Adipocyte (in vitro differentiated cells): ENCODE measurements around the gene ADAM12.

Experiments
- DNase-seq: peaks from one replicate; pipeline ENCODE4 v3.0.0-alpha.2; 2015; ENCODE audit warnings: low read depth
- H3K27me3 ChIP-seq: replicated peaks from 2 replicates; pipeline ENCODE4 v1.7.0; 2013; ENCODE audit warnings: mild to moderate bottlenecking, low read length, moderate library complexity; ENCODE audit not compliant: control insufficient read depth, insufficient read depth
- H3K36me3 ChIP-seq: 2 replicates; pipeline ENCODE4 v1.7.0; 2013; ENCODE audit warnings: low read length, mild to moderate bottlenecking, moderate library complexity; ENCODE audit not compliant: control insufficient read depth, insufficient read depth, severe bottlenecking
- H3K4me1 ChIP-seq: 2 replicates; pipeline ENCODE4 v1.7.0; 2013; ENCODE audit warnings: mild to moderate bottlenecking, low read length, moderate library complexity; ENCODE audit not compliant: control insufficient read depth, insufficient read depth
- H3K4me3 ChIP-seq: 2 replicates; pipeline ENCODE4 v1.7.0; 2013; ENCODE audit warnings: mild to moderate bottlenecking, low read length, moderate library complexity
- H3K9ac ChIP-seq: 2 replicates; pipeline ENCODE4 v1.7.0; 2013; ENCODE audit warnings: mild to moderate bottlenecking, low read length, moderate library complexity
- H3K9me3 ChIP-seq: 2 replicates; pipeline ENCODE4 v1.7.0; 2013; ENCODE audit warnings: mild to moderate bottlenecking, low read length, moderate library complexity; ENCODE audit not compliant: control insufficient read depth

ADAM12 gene

DNA sequence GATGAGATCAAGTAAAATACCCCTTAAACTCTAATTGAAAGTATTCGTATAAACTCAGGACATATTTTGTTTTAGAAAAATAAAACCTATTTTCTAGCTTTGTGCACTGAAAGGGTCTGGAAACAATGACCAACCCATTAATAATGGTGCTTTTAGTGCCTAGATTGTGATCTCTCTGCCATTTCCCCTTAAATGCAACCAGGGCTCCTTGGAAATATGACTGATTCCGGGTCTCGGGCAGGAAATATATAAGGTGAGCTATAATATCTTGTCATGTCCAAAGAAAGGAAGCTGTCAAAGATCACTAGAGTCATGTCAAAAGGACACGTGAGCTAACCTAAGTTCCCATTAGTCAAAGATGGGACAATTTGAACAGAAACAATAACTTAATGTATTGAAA, 12.4 kb upstream of the ADAM12 start:
- no peaks in the 10 kb centered on the region for H3K9me3 ChIP-seq
- no peak overlapping the region for H3K4me3 ChIP-seq
- no peak overlapping the region for H3K9ac ChIP-seq
- H3K36me3 ChIP-seq = no peaks in the 10 kb centered on the region
- no peaks in the 10 kb centered on the region for H3K27me3 ChIP-seq
- peaks cover 24% of the 10 kb centered on the region for H3K4me1 ChIP-seq
- no peak for DNase-seq

DNA sequence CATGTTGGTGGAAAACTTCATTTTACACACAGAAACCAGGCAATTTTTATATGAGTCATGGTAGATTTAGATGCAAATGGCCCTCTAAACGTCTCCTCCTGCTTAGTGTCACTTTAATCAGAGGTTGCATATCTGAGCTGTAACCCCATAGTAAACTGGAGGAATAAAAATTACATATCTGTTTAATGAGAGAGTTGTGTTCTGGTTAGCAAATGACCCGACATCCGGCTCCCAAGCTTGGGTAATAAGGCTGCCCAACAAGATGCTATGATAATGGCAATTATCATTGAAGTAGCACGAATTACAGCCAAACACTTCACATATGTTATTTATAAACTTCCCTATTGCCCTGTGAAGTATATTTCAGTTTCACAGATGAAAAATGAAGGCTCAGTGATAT, 10.6 kb upstream of the ADAM12 start:
- H3K36me3 ChIP-seq = no peaks in the 10 kb centered on the region
- no peaks in the 10 kb centered on the region for H3K27me3 ChIP-seq
- H3K4me3 ChIP-seq = no peak overlapping the region
- H3K4me1 ChIP-seq = peaks cover 24% of the 10 kb centered on the region
- peak overlapping the region; percentile 71 for H3K9ac ChIP-seq
- H3K9me3 ChIP-seq = no peaks in the 10 kb centered on the region
- peak; percentile 17 for DNase-seq

DNA sequence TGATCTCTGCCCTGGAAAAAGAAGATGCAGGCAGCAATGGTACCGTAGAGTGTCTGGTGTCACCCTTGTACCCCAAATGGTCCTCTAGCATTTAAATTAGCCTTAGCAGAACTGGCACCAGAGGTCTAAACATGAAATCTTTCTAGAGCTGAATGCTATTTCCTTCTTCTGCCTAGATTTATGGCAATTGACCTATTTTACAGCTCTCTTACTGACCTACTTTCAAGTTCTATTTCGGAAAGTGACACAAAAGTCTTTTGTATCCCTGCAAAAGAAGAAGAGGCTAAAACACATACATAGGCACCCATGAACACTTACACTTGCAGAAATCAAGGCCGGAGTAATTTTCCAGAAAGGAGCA, 10.1 kb upstream of the ADAM12 start:
- H3K36me3 ChIP-seq = no peaks in the 10 kb centered on the region
- no peak for DNase-seq
- no peaks in the 10 kb centered on the region for H3K27me3 ChIP-seq
- peak overlapping the region; percentile 53 for H3K4me3 ChIP-seq
- no peaks in the 10 kb centered on the region for H3K9me3 ChIP-seq
- peaks cover 24% of the 10 kb centered on the region for H3K4me1 ChIP-seq
- H3K9ac ChIP-seq = peak overlapping the region; percentile 71

DNA sequence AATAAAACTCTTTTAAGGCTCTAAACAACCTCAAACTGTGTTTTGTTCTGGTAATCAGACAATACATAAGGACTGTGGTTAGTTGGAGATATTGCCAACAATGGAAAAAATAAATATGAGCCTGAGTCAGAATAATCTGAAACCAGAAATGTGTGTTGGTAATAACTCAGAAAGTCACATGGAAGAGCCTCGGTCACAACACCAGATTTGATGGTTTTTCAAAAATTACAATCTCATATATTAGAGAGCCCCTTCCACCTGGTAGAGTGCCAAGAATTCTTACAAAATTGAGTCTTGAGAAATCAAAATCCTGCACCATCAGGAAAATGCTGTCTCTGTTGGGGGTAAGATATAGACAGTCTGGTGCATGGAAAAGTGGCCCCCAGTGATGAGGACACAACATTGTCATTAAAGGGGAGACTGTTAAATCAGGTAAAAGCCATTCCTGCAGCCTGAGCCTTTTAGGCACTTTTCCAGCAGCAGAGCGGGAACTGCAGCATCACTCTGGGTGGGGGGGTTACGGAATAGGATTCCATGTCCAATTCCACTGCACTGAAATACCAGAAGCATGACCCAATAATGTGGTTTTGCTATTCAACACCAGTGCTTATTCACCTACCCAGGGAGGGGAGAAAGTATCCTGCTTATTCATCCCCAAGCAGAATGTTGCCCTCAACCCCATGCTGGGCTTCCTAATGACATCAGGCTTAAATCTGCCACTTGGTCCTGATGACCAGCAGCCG, 9.5 kb upstream of the ADAM12 start:
- peak overlapping the region; percentile 53 for H3K4me3 ChIP-seq
- peak; percentile 88 for DNase-seq
- H3K9ac ChIP-seq = peak overlapping the region; percentile 71
- no peaks in the 10 kb centered on the region for H3K27me3 ChIP-seq
- H3K4me1 ChIP-seq = peaks cover 24% of the 10 kb centered on the region
- no peaks in the 10 kb centered on the region for H3K36me3 ChIP-seq
- H3K9me3 ChIP-seq = no peaks in the 10 kb centered on the region

DNA sequence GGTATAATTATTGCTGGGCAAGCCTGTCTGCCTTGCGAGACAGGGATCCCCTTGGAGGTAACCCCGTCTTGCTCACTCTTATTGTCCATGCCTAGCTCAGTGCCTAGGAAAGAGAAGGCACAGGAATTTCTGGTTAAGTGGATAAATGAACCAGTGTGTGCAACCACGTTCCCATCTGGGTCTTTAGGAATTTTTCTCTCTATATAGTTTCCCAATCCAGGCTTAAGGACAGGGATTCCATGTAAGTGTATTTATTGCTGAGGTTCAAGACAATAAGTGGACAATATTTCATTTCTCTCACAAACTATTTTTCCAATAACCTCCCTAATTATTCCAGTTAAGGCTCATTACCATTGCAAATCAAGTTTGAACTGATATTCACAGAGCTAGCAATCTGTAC, 8.9 kb upstream of the ADAM12 start:
- peak; percentile 19 for DNase-seq
- Histone ChIP-seq H3K9me3 (no peaks in the 10 kb centered on the region), H3K4me3 (peak overlapping the region; percentile 10), H3K9ac (peak overlapping the region; percentile 68), H3K4me1 (peaks cover 25% of the 10 kb centered on the region), H3K36me3 (no peaks in the 10 kb centered on the region), H3K27me3 (no peaks in the 10 kb centered on the region)

DNA sequence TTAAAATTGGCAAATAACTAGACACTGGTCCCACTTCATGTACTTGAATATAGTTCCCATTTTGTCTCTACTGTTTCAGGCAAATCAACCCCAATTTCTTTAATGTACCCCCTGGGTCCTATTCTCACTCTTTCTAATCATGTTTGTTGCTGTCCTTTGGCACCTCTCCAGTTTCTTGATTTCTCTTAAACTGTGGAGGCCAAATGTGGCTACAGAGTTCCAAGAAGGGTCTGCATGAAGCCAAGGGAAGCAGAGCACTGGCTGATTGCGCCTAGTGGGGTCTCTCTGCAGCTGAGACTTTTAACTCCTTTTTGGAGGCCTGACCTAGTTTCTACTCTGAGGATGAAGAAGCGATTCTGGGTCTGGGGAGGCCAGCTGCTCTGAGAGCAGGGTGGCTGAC, 6.7 kb upstream of the ADAM12 start:
- no peak for DNase-seq
- no peak overlapping the region for H3K9ac ChIP-seq
- peaks cover 47% of the 10 kb centered on the region for H3K4me1 ChIP-seq
- no peaks in the 10 kb centered on the region for H3K27me3 ChIP-seq
- no peaks in the 10 kb centered on the region for H3K36me3 ChIP-seq
- no peaks in the 10 kb centered on the region for H3K9me3 ChIP-seq
- no peak overlapping the region for H3K4me3 ChIP-seq

DNA sequence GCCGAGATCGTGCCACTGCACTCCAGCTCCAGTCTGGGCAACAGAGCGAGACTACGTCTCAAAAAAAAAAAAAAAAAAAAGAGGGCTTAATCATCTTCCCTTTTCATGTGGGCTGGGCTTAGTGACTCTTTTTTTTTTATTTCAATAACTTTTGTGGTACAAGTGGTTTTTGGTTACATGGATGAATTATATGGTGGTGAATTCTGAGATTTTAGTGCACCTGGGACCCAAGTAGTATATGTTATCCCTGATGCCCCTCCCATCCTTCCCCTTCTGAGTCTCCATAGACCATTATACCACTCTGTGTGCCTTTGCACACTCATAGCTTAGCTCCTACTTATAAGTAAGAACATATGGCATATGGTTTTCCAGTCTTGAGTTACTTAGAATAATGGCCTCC, 4.8 kb upstream of the ADAM12 start:
- H3K36me3 ChIP-seq = no peaks in the 10 kb centered on the region

DNA sequence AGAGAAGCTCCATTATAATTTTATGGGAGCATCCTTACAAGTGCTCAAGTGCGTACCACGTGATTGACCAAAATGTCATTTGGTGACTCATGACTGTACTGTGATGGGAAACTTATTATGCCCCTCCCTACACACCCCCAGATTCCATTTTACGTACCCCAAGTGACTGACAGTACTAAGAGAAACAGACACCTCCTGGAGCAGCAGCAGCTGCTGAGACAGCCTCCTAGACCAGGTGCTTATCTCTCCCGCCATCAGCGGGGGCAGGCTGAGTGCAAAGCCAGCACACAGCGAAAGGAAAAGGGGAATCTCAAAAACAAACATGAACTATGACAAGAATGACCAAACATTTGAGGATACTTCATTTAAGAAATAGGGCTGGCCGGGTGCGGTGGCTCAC, 4.2 kb upstream of the ADAM12 start:
- Histone ChIP-seq H3K9ac (peak overlapping the region; percentile 78), H3K27me3 (no peaks in the 10 kb centered on the region), H3K36me3 (no peaks in the 10 kb centered on the region), H3K9me3 (no peaks in the 10 kb centered on the region), H3K4me3 (no peak overlapping the region), H3K4me1 (peaks cover 36% of the 10 kb centered on the region)
- DNase-seq = no peak

More for the DNA sequence above, 4.8 kb upstream of the ADAM12 start:
- DNase-seq = no peak
- H3K4me1 ChIP-seq = peaks cover 42% of the 10 kb centered on the region
- H3K4me3 ChIP-seq = no peak overlapping the region
- H3K9ac ChIP-seq = no peak overlapping the region
- H3K27me3 ChIP-seq = no peaks in the 10 kb centered on the region
- no peaks in the 10 kb centered on the region for H3K9me3 ChIP-seq

DNA sequence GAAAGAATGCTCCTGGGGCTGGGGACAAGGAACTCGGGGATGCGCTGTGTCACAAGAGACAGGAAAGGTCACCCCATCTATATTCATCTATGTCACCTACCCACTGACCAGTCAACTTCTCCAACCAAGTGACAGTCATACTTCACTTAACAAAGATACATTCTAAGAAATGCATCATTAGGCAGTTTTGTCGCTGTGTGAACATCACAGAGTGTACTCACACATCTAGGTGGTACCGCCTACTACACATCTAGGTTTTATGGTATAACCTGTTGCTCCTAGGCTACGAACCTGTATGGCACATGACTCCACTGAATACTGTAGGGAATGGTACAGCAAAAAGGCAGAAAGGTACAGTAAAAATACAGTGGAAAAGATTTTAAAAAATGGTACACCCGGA, 3.8 kb upstream of the ADAM12 start:
- DNase-seq = no peak
- H3K4me1 ChIP-seq = peaks cover 32% of the 10 kb centered on the region
- H3K4me3 ChIP-seq = peak overlapping the region; percentile 35
- no peaks in the 10 kb centered on the region for H3K36me3 ChIP-seq
- H3K9ac ChIP-seq = peak overlapping the region; percentile 78
- no peaks in the 10 kb centered on the region for H3K9me3 ChIP-seq
- H3K27me3 ChIP-seq = no peaks in the 10 kb centered on the region

DNA sequence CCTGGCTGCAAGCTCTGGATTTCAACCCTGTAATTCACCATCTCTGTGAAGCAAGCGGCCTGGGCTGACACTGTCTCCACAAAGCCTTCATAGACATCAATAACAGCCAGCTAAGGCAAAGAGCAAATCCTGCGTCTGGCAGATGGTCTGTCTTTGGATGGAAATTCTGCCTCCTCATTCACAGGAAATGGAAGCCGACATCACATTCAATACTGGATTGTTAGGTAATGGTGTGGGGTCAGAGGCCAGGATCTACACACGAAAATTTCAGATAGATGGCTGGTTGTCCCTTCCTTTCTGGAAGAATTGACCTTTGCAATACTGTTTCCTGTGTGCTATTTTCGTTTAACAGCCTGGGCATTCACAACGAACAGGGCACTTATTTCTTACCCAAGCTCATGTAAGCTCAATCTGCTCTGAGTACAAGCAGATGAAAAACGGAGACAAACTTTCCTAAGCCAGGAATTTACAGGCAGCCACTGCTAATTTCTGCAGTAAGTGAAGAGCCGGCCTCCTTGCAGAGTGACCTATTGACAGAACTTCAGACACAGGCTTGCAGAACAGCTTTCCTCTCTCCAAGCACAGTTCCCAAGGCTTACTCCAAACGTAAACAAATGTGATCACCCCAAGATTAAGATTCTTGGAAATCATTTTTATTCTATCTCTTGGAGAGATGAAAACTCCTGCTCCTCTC, 3.1 kb upstream of the ADAM12 start:
- H3K36me3 ChIP-seq = no peaks in the 10 kb centered on the region
- H3K27me3 ChIP-seq = no peaks in the 10 kb centered on the region
- H3K4me1 ChIP-seq = peaks cover 33% of the 10 kb centered on the region
- peak overlapping the region; percentile 41 for H3K4me3 ChIP-seq
- DNase-seq = no peak
- peak overlapping the region; percentile 78 for H3K9ac ChIP-seq
- no peaks in the 10 kb centered on the region for H3K9me3 ChIP-seq

DNA sequence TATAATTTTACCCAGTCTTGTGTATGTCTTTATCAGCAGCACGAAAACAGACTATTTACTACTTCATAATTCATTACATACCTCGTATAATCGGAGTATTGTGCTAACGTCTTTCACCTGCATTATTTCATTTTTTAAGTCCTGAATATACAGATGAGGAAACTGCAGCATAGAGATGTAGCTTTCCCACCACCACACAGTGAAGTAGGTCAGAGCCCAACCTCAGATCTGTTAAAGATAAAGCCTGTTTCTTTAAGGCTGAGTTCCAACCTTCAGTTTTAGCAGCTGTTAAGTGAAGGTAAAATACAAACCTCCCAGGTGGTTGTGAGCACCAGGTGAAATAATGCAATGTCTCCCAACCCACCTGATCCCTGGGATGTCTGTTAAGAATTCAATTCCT, 2.0 kb upstream of the ADAM12 start:
- Histone ChIP-seq H3K9ac (peak overlapping the region; percentile 78), H3K9me3 (no peaks in the 10 kb centered on the region), H3K4me3 (no peak overlapping the region), H3K27me3 (no peaks in the 10 kb centered on the region), H3K4me1 (peaks cover 43% of the 10 kb centered on the region), H3K36me3 (no peaks in the 10 kb centered on the region)
- DNase-seq = no peak
